ENCODE results near the gene FRS2.
"Not testable (repeated sequence)": the region's sequence is repeated elsewhere in the genome, so short reads cannot be mapped to it uniquely, and the experiment has no call there.

The FRS2 gene

DNA sequence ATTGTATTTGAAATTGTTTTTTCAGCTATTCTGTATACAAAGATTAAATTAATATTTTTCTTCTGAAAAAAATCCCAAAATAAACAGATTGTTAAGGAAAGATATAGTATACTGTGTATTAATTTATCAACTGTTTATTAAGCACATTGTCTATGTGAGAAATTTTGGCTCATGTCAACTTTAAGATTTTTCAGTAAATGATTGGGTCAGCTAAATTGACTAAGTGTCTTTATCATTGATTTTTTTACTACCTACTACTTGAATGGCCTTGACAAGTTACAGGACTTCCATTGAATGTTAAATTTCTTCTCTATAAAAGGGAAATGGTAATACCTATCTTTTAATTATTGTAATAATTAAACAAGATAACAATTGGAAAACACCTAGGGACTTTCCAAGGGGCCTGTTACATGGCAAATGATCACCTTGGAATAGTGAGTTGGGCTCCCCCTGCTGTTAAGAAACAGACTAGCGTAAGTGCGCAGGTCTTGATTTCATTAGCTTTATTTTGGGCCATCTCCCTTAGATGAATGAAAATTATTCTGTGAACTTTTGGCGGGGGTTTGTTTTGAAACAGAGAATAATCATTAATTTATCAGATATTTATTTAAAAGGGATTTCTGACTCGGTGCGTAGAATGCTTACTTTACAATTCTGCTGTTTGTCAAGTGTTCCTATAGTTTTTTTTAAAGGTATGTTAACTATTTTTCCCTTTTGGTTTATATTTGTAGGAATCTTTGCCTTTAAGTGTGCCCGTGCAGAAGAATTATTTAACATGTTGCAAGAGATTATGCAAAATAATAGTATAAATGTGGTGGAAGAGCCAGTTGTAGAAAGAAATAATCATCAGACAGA, 100.6 kb downstream of the FRS2 start:
- peak; percentile 18 to 36 for DNase-seq (ENCODE audit: low read depth in 2 of 2, low spot score in 1 of 2)

DNA sequence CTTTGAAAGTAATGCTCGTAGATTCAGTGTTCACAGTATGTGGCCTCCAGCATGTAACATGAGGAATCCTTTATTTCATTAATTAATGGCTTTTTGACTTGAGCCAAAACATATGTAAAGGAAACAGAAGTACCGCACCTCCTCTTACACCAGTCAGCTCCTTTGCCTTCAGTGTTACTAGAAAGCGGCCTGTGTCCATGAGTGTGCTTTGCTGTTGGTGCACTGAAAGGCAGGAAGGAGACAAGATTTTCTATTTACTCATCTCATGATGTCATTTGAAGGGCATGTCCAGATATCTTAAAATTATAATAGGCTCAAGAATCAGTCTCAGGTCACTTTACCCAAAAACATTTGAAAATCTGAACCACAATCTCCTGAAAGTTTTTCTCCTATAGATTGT, 105.2 kb downstream of the FRS2 start:
- DNase-seq (ENCODE audit: low read depth in 2 of 2, low spot score in 1 of 2), result no peak

DNA sequence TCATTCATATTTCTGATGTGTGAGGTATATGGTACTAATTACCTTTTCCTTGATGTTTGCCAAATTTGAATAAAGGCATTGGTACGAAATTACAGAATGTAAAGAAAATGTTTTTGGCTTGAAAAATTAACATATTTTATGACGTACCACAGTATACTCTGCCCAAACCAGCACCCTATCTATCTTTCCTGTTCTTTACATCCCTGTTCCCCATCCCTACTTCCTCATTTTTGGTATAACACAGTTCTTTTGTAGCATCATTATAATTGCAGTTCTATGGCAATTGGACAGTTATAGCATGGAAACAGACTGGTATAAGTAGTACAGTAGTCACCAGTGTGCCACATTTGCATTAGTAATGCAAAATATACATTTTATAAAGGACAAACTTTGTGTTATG, 108.1 kb downstream of the FRS2 start:
- DNase-seq (ENCODE audit: low read depth in 2 of 2, low spot score in 1 of 2), result no peak

DNA sequence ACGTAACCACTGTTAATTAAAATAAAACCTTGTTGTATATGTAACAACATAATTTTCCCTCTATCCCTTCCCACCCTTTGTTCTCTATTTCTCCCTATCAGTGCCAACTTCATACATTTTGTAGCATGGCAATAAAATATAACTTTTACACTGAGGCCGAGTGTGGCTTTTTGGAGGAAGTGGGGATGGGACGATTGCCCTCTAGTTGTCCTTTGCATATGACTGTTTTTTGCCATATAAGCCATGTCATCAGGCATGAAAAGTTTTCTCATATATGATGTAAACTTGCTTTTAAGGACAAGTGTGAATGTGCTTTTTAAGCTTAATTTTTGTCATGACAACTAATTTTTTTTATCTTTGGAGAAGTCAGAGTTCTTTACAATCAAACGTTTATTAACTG, 108.8 kb downstream of the FRS2 start:
- no peak for DNase-seq (ENCODE audit: low read depth in 2 of 2, low spot score in 1 of 2)

DNA sequence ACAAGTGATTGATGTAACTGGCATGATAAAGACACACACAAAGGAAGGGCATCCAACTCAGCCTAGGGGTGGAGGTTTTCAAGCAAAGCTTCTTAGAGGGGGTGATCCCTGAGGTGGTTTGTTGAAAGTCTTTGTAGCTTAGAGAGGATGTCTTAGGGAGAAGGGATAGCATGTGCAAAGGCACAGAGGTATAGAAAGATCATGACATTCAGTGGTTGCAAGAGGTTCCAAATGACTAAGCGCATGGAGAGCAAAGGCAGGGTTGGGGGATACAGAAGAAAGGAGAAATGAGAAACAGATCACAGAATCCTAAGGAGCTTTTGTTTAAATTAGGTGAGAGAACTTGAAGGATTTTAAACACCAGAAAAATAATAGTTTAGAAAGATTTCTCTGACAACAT, 109.9 kb downstream of the FRS2 start:
- no peak for DNase-seq (ENCODE audit: low read depth in 2 of 2, low spot score in 1 of 2)

DNA sequence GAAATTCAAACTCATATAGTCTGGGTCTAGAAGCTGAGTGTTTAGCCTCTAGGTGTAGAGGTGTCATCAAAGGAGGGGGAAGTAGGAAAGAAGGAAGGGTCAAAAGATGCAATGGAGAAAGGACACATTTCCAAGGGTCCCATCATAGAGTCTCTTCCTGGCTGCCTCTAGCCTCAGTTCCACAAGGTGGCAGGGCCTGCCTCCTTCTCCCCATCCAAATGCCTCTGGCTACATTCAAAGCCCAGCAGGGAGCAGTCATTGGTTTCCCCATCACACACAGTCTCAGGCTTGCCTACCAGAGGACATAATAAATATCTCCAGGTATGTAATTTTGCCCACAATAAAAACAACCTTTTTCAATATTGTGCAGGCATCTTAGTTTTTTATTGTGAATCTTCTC, 113.0 kb downstream of the FRS2 start:
- DNase-seq (ENCODE audit: low read depth in 2 of 2, low spot score in 1 of 2), result no peak

DNA sequence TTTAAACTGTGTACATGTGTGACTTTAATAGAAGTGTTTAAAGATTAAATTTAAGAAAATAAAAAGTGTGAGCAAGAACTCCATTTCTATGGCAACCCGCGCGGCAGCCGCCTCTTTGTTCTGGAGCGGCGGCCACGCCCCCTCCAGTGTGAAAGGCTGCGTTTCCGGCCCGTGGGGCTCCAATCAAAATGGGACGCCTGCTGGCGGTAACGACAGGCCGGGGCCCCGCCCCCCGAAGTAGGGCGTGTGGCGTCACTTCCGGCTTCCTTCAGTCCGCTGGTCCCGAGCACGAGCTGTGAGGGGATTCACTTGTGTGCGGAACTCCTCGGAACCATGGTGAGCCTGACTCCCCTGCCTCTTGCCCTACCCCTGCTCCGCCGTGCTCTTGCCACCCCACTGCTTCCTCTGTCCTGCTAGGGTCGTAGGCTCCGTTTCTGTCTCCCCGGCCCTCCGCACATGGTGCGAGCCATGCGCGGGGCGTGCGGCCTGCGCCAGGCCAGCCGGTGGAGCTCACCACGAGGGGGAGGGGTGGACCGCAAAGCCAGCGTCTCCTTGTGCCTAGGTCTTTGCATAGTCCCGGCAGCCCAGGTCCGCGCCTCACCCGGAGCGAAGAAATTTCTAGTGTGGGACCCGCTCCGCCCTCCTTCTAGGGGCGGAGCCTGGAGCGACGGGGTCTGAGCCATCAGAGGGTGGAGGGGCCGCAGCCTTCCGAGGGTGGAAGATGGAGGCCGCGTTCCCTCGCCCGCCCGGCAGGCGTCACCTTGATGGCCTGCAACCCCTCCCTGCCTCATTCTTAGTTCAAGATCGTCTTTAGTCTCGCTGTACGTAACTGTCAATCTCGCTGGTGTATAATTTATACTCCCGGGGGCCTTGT, 115.2 kb downstream of the FRS2 start, which contains the start of gene CCT2:
Gene CCT2 (plus strand): TSS at position 271 of the 874 bp plus-strand sequence. CDS start 63 bp downstream, at position 334.
- peak; percentile 92 to 96 for DNase-seq (ENCODE audit: low read depth in 2 of 2, low spot score in 1 of 2)

DNA sequence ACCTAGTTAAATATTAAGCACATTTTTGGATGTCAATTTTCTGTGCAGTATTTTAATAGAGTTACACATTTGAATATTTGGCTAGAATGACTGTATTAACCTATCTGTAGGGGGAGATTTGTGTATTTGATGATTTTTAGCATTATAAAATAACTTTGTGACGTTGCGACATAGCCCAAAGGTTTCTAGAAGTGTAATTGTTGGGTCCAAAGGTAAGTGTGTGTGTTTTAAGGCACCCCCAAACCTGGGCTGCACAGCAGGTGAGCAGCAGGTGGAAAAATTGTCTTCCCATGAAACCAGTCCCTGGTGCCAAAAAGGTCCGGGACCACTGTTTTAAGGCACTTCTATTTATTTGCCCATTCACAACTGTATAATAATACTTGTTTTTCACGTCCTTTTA, 118.3 kb downstream of the FRS2 start:
- no peak for DNase-seq (ENCODE audit: low read depth in 2 of 2, low spot score in 1 of 2)

DNA sequence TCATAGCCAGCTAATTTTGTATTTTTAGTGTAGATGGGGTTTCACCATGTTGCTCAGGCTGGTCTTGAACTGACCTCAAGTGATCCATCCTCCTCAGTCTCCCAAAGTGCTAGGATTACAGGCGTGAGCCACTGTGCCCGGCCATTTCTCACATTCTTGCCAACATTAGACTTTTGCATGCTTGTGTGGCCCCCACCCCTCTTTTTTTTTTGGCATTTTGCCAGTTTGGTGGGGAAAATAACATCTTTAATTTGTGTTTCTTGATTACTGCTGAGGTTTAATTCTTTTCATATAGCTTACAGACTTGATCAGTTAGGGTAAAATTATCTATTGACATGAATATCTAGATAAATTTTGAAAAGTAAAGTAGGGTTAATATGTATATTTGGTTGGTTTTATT, 118.9 kb downstream of the FRS2 start:
- no peak for DNase-seq (ENCODE audit: low read depth in 2 of 2, low spot score in 1 of 2)

DNA sequence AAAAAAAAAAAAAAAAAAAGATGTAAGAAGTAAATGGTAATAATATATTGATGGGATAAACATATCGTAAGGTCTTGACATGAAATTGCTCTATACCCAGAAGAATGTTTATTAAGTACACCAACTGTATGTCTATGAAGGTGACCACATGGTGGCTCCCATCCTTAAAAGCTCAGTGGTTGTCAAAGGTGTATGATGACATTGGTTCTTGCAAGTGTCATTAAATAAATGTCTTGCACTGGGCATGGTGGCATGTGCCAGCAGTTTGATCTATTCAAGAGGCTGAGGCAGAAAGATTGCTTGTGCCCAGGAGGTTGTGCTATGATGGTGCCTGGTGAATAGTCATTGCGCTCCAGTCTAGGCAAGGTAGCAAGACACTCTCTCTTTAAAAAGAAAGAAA, 125.5 kb downstream of the FRS2 start:
- DNase-seq (ENCODE audit: low read depth in 2 of 2, low spot score in 1 of 2), result no peak

DNA sequence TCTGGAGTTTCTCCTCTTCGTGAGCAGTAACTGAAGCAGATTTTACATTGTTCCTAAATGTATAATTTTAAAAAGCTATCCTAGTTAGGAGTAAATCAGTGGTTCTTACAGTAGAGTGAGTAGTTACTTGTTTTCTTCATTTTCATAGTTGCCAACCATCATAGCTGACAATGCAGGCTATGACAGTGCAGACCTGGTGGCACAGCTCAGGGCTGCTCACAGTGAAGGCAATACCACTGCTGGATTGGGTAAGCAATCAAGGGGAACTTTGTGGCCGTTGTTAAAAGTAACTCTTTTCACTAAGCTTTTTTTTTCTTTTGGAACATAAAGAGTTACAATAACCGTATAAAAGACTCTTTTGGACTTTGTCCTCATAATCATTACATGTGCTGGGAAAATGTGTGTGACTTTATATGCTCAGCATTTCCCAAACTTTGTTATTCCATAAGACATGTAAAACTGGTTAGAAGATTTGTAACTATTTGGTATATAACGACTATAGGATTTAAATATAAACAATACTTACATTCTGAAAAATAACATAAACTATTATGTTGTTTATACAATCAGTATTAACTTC, 128.1 kb downstream of the FRS2 start:
- DNase-seq (ENCODE audit: low read depth in 2 of 2, low spot score in 1 of 2), result no peak

DNA sequence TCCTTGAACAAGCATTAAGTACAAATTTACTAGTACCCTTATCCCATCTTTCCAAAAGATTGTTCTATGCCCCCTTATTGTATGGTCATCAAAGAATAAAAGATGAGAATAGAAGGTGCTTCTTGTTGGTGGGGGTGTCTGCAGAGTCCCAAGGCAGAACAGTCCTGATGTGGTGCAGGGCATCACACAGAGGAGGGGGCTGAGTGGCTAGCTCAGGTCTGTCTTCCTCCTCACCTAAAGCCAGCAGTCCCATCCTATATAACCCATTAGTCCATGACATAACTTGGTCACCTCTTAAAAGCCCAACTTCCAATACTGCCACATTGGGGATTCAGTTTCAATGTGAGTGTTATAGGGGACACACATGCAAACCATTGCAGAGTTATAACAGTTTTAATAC, 130.6 kb downstream of the FRS2 start:
- DNase-seq (ENCODE audit: low read depth in 2 of 2, low spot score in 1 of 2), result no peak

DNA sequence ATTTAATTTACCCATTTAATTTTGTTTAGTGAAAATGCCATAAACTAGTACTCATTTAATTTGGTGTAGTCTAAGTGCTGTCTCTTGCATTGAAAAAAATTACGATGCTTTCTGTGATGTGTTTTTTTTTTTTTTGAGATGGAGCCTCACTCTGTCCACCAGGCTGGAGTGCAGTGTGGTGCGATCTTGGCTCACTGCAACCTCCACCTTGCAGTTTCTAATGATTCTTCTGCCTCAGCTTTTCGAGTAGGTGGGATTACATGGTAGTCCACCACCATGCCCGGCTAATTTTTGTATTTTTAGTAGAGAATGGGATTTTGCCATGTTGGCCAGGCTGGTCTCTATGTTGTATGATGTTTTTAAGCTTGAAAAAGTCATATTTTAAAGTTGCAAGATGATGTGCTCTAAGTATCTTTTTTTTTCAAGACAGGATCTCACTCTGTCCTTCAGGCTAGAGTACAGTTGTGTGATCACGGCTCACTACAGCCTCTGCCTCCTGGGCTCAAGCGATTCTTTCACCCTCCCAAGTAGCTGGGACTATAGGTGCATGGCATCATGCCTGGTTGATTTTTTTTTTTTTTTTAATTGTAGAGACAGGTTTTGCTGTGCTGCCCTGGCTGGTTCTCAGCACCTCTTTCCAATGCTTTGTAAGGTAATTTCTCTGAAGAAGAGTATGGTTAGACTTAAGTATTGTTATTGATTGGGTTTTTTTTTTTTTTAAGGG, 131.9 kb downstream of the FRS2 start:
- DNase-seq (ENCODE audit: low read depth in 2 of 2, low spot score in 1 of 2), result no peak

DNA sequence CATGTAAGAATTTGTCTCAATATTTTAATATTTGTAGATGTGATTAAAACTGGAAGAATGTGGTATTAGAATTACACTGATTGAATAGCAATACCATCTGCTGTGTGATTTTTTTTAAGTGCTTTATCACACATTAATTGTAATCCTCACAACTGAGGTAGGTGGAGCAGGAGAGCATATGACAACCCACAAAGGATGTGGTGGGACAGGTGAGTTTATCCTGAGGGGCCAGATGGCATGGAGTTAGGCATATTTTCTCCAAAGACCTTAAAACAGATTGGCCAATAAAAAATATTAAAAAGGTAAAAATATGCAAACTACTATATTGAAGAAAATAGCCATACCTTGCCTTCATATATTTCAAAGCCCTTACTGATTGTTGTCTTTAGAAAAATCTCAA, 132.8 kb downstream of the FRS2 start:
- DNase-seq (ENCODE audit: low read depth in 2 of 2, low spot score in 1 of 2), result no peak

DNA sequence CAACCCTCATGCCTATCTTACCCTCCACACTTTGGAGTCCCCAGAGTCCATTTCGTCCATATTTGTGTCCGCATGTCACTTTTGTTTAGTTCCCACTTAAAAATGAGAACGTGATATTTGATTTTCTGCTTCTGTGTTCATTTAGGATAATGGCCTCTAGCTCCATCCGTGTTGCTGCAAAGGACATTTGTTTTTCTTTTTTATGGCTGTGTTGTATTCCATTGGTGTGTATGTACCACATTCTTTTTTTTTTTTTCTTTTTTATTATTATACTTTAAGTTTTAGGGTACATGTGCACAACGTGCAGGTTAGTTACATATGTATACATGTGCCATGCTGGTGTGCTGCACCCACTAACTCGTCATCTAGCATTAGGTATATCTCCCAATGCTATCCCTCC, 133.4 kb downstream of the FRS2 start:
- DNase-seq (ENCODE audit: low read depth in 2 of 2, low spot score in 1 of 2), result not testable (repeated sequence)

DNA sequence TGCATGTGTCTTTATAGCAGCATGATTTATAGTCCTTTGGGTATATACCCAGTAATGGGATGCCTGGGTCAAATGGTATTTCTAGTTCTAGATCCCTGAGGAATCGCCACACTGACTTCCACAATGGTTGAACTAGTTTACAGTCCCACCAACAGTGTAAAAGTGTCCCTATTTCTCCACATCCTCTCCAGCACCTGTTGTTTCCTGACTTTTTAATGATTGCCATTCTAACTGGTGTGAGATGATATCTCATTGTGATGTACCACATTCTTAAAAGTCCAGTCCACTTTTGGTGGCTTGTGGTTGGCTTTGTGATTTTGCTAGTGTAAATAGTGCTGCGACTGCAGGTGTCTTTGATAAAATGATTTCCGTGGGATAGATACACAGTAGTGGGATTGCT, 134.1 kb downstream of the FRS2 start:
- not testable (repeated sequence) for DNase-seq (ENCODE audit: low read depth in 2 of 2, low spot score in 1 of 2)

DNA sequence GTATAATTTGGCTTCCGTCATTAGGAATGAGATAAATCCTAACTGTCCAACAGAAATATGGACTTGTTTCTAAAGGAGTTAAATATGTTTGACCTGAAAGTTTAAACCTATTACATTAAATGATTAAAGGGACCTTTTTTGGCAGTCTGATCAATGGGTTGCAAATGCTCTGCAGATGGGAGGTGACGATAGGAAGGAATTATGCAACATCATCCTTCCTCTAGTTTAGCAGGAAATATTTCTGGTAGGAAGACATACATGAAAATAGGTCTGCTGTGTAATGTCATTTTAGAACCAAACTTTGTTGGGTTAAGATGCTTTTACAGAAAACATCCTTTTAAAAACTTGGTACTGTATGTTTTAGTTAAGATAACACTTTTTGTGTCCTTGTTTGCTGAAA, 137.9 kb downstream of the FRS2 start:
- no peak for DNase-seq (ENCODE audit: low read depth in 2 of 2, low spot score in 1 of 2)

DNA sequence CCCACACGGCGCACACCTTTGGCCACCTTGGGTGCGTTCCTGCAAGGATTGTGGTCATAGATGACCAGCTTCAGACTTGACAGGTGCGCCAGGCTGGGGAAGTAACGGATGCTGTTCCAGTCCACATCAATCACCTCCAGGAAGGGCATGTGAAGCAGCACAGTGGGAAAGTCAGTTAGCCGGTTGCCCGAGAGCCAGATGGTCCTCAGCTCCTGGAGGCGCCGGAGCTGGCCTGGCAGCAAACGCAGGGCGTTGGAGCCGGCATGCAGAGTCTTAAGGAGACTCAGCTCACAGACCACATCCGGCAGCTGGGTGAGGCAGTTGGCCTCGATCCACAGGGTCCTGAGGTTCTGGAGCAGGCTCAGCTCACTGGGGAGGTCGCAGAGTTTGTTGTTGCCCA, 139.9 kb downstream of the FRS2 start:
- DNase-seq (ENCODE audit: low read depth in 2 of 2, low spot score in 1 of 2), result no peak

DNA sequence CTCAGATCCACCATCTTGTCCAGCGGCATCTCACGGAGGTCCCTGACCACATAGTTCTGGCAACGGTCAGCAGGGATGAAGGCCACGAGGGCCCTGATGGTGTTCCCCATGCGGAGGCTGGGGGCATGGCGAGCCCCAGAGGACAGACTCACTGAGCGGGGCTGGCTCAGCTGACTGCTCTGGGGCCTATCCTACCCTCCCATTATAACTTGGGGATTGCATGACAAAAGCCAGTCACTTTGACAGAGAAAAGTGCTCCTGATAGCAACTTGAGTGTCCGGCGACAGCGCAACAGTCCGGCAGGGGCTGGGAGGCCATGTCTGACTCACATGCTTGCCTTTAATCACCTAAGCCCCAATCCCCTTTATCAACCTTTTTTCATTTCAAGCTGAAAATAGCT, 140.5 kb downstream of the FRS2 start, which contains the start of gene LRRC10:
Gene LRRC10 (minus strand): TSS at position 179 of the 400 bp plus-strand sequence. CDS start 69 bp downstream, at position 110.
- no peak for DNase-seq (ENCODE audit: low read depth in 2 of 2, low spot score in 1 of 2)

DNA sequence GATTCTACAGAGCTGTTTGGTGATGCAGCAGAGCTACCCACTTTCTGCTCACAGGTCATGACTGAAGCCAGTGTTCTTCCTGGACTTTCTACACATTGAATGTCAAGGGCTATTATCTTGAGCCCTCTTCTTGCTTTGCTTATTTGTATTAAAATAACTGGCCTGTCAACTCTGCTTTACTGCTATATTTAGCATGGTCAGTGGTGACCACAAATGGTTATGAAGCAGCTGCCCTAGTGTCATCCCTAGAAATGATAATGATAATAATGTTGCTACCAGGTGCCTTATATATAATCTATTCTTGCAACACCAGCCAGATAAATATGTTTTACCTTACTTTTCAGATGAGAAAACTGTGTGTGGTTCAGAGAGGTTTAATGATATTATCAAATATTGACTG, 143.2 kb downstream of the FRS2 start:
- no peak for DNase-seq (ENCODE audit: low read depth in 2 of 2, low spot score in 1 of 2)

DNA sequence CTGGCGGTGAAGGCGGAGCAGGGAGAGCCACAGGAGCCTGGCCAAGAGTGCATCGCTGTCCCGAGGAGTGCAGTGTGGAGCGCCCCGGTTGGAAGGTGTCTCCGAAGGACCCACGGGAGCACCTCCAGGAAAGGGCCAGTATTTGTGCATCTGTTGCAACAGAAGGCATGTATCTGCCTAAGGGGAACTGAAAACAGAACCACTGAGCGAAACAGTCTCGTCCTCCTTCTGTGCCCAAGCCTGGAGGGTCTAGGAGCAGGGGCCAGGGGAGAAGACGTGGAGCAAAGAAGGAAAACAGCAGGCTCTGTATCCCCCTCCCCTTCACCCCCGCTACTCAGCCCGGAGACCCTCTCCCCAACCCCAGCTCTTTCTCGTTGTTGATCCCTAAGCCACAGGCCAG, 145.8 kb downstream of the FRS2 start:
- no peak for DNase-seq (ENCODE audit: low read depth in 2 of 2, low spot score in 1 of 2)

Data from stimulated activated CD8-positive, alpha-beta memory T cell treated with anti-CD3 and anti-CD28 coated beads, Interleukin-4, amount 100 ng/mL, for 4 hours (primary cell).